WTC11 (cell line): ENCODE measurements around the gene DTNBP1. TPM values are rescaled to one million over a fixed set of nuclear protein-coding genes. Genes with fewer than 3 reads are reported as not detected.

Source experiments
- ATAC-seq: fragments of 200-7000 bp; cut with Tn5 transposase; 2 replicates; pipeline ENCODE4 v1.10.0; 2021; ENCODE audit warnings: mild to moderate bottlenecking, moderate library complexity
- CTCF ChIA-PET: fragments of 300-600 bp; sonication (Branson Sonifier 250); formaldehyde crosslinking; loops from one replicate; lab custom pipeline; 2021; ENCODE audit warnings: antibody characterized with exemption; lab: Charles Lee
- POLR2A ChIA-PET: fragments of 350-600 bp; sonication (Branson Sonifier 250); formaldehyde crosslinking; loops from one replicate; lab custom pipeline; 2021; ENCODE audit warnings: antibody characterized with exemption; lab: Charles Lee
- DNase-seq: peaks from one replicate; pipeline ENCODE4 v3.0.0; 2021; ENCODE audit warnings: low spot score
- H3K27ac Mint-ChIP-seq: 2 replicates; pipeline ENCODE4 v1.8.0; 2021; ENCODE audit warnings: mixed read lengths
- H3K27me3 Mint-ChIP-seq: 2 replicates; pipeline ENCODE4 v1.8.0; 2021; ENCODE audit warnings: low read depth, mild to moderate bottlenecking, moderate library complexity, mixed read lengths
- H3K36me3 Mint-ChIP-seq: 2 replicates; pipeline ENCODE4 v1.8.0; 2021; ENCODE audit warnings: mixed read lengths
- H3K4me1 Mint-ChIP-seq: 2 replicates; pipeline ENCODE4 v1.8.0; 2022; ENCODE audit warnings: mixed read lengths
- H3K4me3 Mint-ChIP-seq: 2 replicates; pipeline ENCODE4 v1.8.0; 2021; ENCODE audit warnings: mild to moderate bottlenecking, moderate library complexity, mixed read lengths
- H3K9me3 Mint-ChIP-seq: 2 replicates; pipeline ENCODE4 v1.8.0; 2021; ENCODE audit warnings: mixed read lengths
- ATF2 ChIP-seq: sonication (generic); formaldehyde crosslinking; IDR thresholded peaks from 2 replicates; pipeline ENCODE4 v1.8.1; 2022; ENCODE audit warnings: low read depth, missing genetic modification reagents, borderline replicate concordance
- CREB1 ChIP-seq: sonication (generic); formaldehyde crosslinking; IDR thresholded peaks from 2 replicates; pipeline ENCODE4 v1.8.0; 2023; ENCODE audit warnings: mild to moderate bottlenecking, missing genetic modification reagents
- ERG ChIP-seq: fragments of 250-450 bp; sonication (Bioruptor Pico); IDR thresholded peaks from 2 replicates; pipeline ENCODE4 v1.8.0; 2021; ENCODE audit warnings: mild to moderate bottlenecking
- FOXJ3 ChIP-seq: sonication (generic); formaldehyde crosslinking; IDR thresholded peaks from 2 replicates; pipeline ENCODE4 v1.9.0; 2021; ENCODE audit warnings: missing genetic modification reagents, mild to moderate bottlenecking, borderline replicate concordance
- GTF2I ChIP-seq: fragments of 250-450 bp; sonication (Bioruptor Pico); conservative IDR thresholded peaks from 2 replicates; pipeline ENCODE4 v1.4.0; 2021; ENCODE audit warnings: mild to moderate bottlenecking
- NR3C1 ChIP-seq: sonication (generic); formaldehyde crosslinking; conservative IDR thresholded peaks from 2 replicates; pipeline ENCODE4 v1.8.1; 2023; ENCODE audit warnings: low read depth, mild to moderate bottlenecking, missing genetic modification reagents
- TP53 ChIP-seq: sonication (generic); formaldehyde crosslinking; IDR thresholded peaks from 2 replicates; pipeline ENCODE4 v1.8.1; 2023; ENCODE audit warnings: mild to moderate bottlenecking, missing genetic modification reagents
- ZBTB21 ChIP-seq: sonication (generic); formaldehyde crosslinking; IDR thresholded peaks from 2 replicates; pipeline ENCODE4 v1.8.1; 2023; ENCODE audit warnings: mild to moderate bottlenecking, missing genetic modification reagents, borderline replicate concordance
- ZNF121 ChIP-seq: sonication (generic); formaldehyde crosslinking; IDR thresholded peaks from 2 replicates; pipeline ENCODE4 v1.8.0; 2023; ENCODE audit warnings: missing genetic modification reagents
- ZNF138 ChIP-seq: sonication (generic); formaldehyde crosslinking; conservative IDR thresholded peaks from 2 replicates; pipeline ENCODE4 v1.8.1; 2022; ENCODE audit warnings: mild to moderate bottlenecking, moderate library complexity, missing genetic modification reagents
- ZNF263 ChIP-seq: sonication (generic); formaldehyde crosslinking; IDR thresholded peaks from 2 replicates; pipeline ENCODE4 v1.8.1; 2022; ENCODE audit warnings: low read depth, mild to moderate bottlenecking, moderate library complexity, missing genetic modification reagents
- ZNF317 ChIP-seq: sonication (generic); formaldehyde crosslinking; IDR thresholded peaks from 2 replicates; pipeline ENCODE4 v1.8.1; 2023; ENCODE audit warnings: low read depth, mild to moderate bottlenecking, moderate library complexity, missing genetic modification reagents, borderline replicate concordance
- ZNF416 ChIP-seq: fragments of 250-450 bp; sonication (Bioruptor Pico); IDR thresholded peaks from 2 replicates; pipeline ENCODE4 v1.9.0; 2021; ENCODE audit warnings: mild to moderate bottlenecking, inconsistent platforms
- ZNF512 ChIP-seq: sonication (generic); formaldehyde crosslinking; IDR thresholded peaks from 2 replicates; pipeline ENCODE4 v1.8.1; 2022; ENCODE audit warnings: missing genetic modification reagents, borderline replicate concordance
- ZNF532 ChIP-seq: fragments of 250-450 bp; sonication (Bioruptor Pico); IDR thresholded peaks from 2 replicates; pipeline ENCODE4 v1.9.0; 2021; ENCODE audit warnings: mild to moderate bottlenecking, borderline replicate concordance
- ZNF671 ChIP-seq: fragments of 250-450 bp; sonication (Bioruptor Pico); IDR thresholded peaks from 2 replicates; pipeline ENCODE4 v1.8.0; 2021; ENCODE audit warnings: mild to moderate bottlenecking
- total RNA-seq: library from RNA; stranded (reverse); gene quantifications from 3 replicates; pipeline ENCODE4 v1.2.3, GENCODE V29; 2021

DTNBP1 gene
- total RNA-seq, 1 experiment from 2014 or later, result 15.1 TPM

GRCh38 chr6:15578716-15579391 lies 84.0 kb downstream of the DTNBP1 start:
- TF ChIP-seq GTF2I (CRISPR knock-in tag) (no peak), ZNF512 (CRISPR knock-in tag) (no peak), ZNF416 (CRISPR knock-in tag) (no peak), ZNF532 (CRISPR knock-in tag) (no peak)
- ChIA-PET CTCF (no interaction called here), POLR2A (no interaction called here)
- 0 out of 2 replicates have a peak, but pooled peaks cover 4% of the 10 kb centered on the region for H3K36me3 Mint-ChIP-seq
- DNase-seq (no peak), ATAC-seq (no peak)
- no peaks in the 10 kb centered on the region for H3K27me3 Mint-ChIP-seq
- H3K27ac Mint-ChIP-seq, result no peak overlapping the region
- H3K4me1 Mint-ChIP-seq, result peaks cover 27% of the 10 kb centered on the region
- no peak overlapping the region for H3K4me3 Mint-ChIP-seq
- H3K9me3 Mint-ChIP-seq, result peaks cover 6% of the 10 kb centered on the region

- DNase-seq (peak; percentile 14), ATAC-seq (peak; percentile 41; the same call in 1 of the 2 replicates)
- Mint-ChIP-seq H3K27ac (peak overlapping the region; percentile 35; the same call in 1 of the 2 replicates), H3K36me3 (0 out of 2 replicates have a peak, but pooled peaks cover 4% of the 10 kb centered on the region), H3K27me3 (no peaks in the 10 kb centered on the region), H3K9me3 (peaks cover 6% of the 10 kb centered on the region), H3K4me3 (no peak overlapping the region), H3K4me1 (peaks cover 34% of the 10 kb centered on the region)
- ChIA-PET CTCF (no interaction called here), POLR2A (no interaction called here)
- TF ChIP-seq ZNF138 (no peak), ZNF671 (CRISPR knock-in tag) (no peak), CREB1 (no peak), FOXJ3 (CRISPR knock-in tag) (no peak), ZNF121 (CRISPR knock-in tag) (no peak), ZNF512 (CRISPR knock-in tag) (no peak), ZNF317 (CRISPR knock-in tag) (no peak), ATF2 (CRISPR knock-in tag) (no peak)
These were observed 85.2 kb downstream of the DTNBP1 start for GRCh38 chr6:15577550-15578171.

GRCh38 chr6:15577106-15577505 lies 85.7 kb downstream of the DTNBP1 start:
- POLR2A ChIA-PET, result no interaction called here
- TF ChIP-seq TP53 (no peak), NR3C1 (CRISPR knock-in tag) (no peak), ZBTB21 (CRISPR knock-in tag) (no peak), ZNF263 (CRISPR knock-in tag) (no peak), ERG (CRISPR knock-in tag) (no peak)

More at GRCh38 chr6:15577106-15577505, 85.7 kb downstream of the DTNBP1 start:
- Mint-ChIP-seq H3K27me3 (no peaks in the 10 kb centered on the region), H3K4me1 (peaks cover 34% of the 10 kb centered on the region), H3K36me3 (0 out of 2 replicates have a peak, but pooled peaks cover 4% of the 10 kb centered on the region), H3K9me3 (peaks cover 6% of the 10 kb centered on the region), H3K4me3 (no peak overlapping the region), H3K27ac (peak overlapping the region; percentile 5; the same call in 1 of the 2 replicates)
- peak; percentile 15 for ATAC-seq
- CTCF ChIA-PET, result no interaction called here
- no peak for DNase-seq
